NB4 (cell line): ENCODE results near the gene STRIP2.
"Not testable (repeated sequence)": the region's sequence is repeated elsewhere in the genome, so short reads cannot be mapped to it uniquely, and the experiment has no call there.

Source experiments
- DNase-seq: peaks from one replicate; pipeline ENCODE4 v3.0.0; 2010; ENCODE audit warnings: low read depth
- H3K4me3 ChIP-seq: one replicate; pipeline ENCODE4 v1.5.1; 2011; ENCODE audit warnings: mild to moderate bottlenecking, low read depth, low read length, moderate library complexity
- MYC ChIP-seq: IDR thresholded peaks from 2 replicates; pipeline ENCODE4 v1.6.1; 2011; ENCODE audit warnings: low read depth, low read length
- POLR2A ChIP-seq: IDR thresholded peaks from 2 replicates; pipeline ENCODE4 v1.6.1; 2011; ENCODE audit warnings: mild to moderate bottlenecking; ENCODE audit not compliant: insufficient read length; ENCODE audit errors: extremely low read depth
- TF ChIP-seq, protein P1 (sequence below): IDR thresholded peaks from 2 replicates; pipeline ENCODE4 v1.6.1; 2011; ENCODE audit warnings: low read depth, low read length
- TF ChIP-seq, protein P2 (sequence below): IDR thresholded peaks from one replicate; pipeline ENCODE4 v1.5.1; 2012; ENCODE audit warnings: low read depth, low read length

Gene STRIP2

GRCh38 chr7:129530795-129531391, 96.7 kb downstream of the STRIP2 start:
- DNase-seq: peak; percentile 44
- TF ChIP-seq, protein P1, sequence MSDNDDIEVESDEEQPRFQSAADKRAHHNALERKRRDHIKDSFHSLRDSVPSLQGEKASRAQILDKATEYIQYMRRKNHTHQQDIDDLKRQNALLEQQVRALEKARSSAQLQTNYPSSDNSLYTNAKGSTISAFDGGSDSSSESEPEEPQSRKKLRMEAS: no peak
- TF ChIP-seq POLR2A: no peak
- TF ChIP-seq MYC: no peak
- TF ChIP-seq, protein P2, sequence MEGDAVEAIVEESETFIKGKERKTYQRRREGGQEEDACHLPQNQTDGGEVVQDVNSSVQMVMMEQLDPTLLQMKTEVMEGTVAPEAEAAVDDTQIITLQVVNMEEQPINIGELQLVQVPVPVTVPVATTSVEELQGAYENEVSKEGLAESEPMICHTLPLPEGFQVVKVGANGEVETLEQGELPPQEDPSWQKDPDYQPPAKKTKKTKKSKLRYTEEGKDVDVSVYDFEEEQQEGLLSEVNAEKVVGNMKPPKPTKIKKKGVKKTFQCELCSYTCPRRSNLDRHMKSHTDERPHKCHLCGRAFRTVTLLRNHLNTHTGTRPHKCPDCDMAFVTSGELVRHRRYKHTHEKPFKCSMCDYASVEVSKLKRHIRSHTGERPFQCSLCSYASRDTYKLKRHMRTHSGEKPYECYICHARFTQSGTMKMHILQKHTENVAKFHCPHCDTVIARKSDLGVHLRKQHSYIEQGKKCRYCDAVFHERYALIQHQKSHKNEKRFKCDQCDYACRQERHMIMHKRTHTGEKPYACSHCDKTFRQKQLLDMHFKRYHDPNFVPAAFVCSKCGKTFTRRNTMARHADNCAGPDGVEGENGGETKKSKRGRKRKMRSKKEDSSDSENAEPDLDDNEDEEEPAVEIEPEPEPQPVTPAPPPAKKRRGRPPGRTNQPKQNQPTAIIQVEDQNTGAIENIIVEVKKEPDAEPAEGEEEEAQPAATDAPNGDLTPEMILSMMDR: no peak
- H3K4me3 ChIP-seq: no peak overlapping the region

DNA sequence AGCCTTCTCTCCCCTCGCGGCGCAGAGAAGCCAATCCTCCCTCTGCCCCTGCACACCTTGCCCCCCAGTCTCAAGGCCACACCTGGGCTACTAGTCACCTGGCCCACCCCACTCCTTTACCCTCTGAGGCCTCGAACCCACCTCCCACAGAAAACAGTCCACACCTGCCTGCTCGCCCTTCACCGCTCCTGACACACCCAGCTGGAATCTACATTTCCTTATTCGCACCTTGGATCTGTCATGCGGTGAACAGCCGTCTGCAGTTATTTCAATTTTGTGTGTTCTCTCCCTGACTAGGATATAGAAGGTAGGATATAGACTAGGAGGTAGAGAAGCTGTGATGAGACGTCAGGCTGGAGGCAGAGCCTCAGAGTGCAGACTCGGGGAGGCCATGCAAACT, 97.5 kb downstream of the STRIP2 start:
- H3K4me3 ChIP-seq: no peak overlapping the region
- TF ChIP-seq POLR2A (no peak), MYC (no peak)
- TF ChIP-seq, protein P1: no peak
- TF ChIP-seq, protein P2: no peak
- DNase-seq: no peak

- DNase-seq: no peak
- no peak overlapping the region for H3K4me3 ChIP-seq
- TF ChIP-seq MYC (no peak), POLR2A (no peak)
- TF ChIP-seq, protein P2: no peak
- TF ChIP-seq, protein P1: no peak
Observed at GRCh38 chr7:129532375-129532774, 98.1 kb downstream of the STRIP2 start.

DNA sequence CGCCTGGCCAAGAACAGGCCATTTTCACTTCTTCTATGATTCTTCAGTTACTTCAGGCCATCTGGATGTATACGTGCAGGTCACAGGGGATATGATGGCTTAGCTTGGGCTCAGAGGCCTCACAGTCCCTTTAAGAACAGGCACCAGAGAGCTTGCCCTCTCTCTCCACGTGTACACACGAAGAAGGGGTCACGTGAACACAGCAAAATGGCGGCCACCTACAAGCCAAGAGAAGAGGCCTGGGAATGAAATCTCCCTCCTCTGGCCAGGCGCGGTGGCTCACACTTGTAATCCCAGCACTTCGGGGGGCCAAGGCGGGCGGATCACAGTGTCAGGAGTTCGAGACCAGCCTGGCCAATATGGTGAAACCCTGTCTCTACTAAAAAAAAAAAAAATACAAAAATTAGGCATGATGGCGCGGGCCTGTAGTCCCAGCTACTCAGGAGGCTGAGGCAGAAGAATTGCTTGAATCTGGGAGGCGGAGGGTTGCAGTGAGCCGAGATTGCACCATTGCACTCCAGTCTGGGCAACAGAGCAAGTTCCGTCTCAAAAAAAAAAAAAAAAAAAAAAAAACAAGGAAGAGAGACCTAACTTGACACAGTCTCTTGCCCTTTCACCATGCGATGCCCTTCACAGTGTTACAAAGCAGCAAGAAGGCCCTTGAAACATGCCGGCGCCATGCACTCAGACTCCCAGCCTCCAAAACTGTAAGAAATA, 100.5 kb downstream of the STRIP2 start:
- DNase-seq, H3K4me3 ChIP-seq: not testable (repeated sequence)

- no peak overlapping the region for H3K4me3 ChIP-seq
- DNase-seq: peak; percentile 65
- TF ChIP-seq MYC (no peak), POLR2A (no peak)
- TF ChIP-seq, protein P1: no peak
- TF ChIP-seq, protein P2: no peak
Observed at GRCh38 chr7:129535896-129536295, 101.7 kb downstream of the STRIP2 start.

DNA sequence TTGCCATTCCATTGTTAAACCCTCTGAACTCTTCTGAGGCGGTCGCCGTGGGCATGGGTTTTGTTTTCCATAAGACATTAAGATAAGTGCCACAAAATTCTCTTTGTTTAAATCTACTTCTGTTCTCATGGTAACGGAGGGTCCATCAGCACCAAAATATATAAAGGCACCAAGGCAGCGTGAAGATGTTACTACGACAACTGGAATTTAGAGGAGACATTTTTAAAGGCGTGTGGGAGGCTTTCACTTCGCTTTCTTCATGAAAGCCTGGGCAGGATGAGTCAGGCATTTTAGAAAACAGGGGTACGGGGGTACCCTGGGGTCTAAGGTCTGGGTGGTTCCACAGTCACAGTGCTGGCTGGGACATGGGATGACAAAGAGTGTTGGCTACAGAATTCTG, 102.1 kb downstream of the STRIP2 start:
- DNase-seq: peak; percentile 49
- no peak overlapping the region for H3K4me3 ChIP-seq
- TF ChIP-seq, protein P1: no peak
- TF ChIP-seq POLR2A: no peak
- TF ChIP-seq, protein P2: no peak
